Midbrain (tissue), 1 donor: ENCODE measurements around the gene TTC9C.
A peak's percentile ranks its signal among the peaks of the same experiment; 100 is the strongest.
"Not testable (repeated sequence)": the region's sequence is repeated elsewhere in the genome, so short reads cannot be mapped to it uniquely, and the experiment has no call there.

ENCODE experiments used
- DNase-seq: peaks from one replicate; lab custom pipeline; 2025; lab: John Stamatoyannopoulos, UW

Gene TTC9C

GRCh38 chr11:62709247-62710000, 18.9 kb upstream of the TTC9C start:
- DNase-seq, result peak; percentile 98

- DNase-seq, result no peak
Observed at GRCh38 chr11:62710001-62710345, 18.3 kb upstream of the TTC9C start.

- no peak for DNase-seq
Observed at GRCh38 chr11:62712276-62712812, 15.9 kb upstream of the TTC9C start.

- no peak for DNase-seq
Observed at GRCh38 chr11:62712861-62713260, 15.4 kb upstream of the TTC9C start.

GRCh38 chr11:62713343-62713742, 14.9 kb upstream of the TTC9C start:
- no peak for DNase-seq

GRCh38 chr11:62715150-62716130, 12.8 kb upstream of the TTC9C start:
- DNase-seq, result no peak

- no peak for DNase-seq
Observed at GRCh38 chr11:62716206-62716605, 12.1 kb upstream of the TTC9C start.

GRCh38 chr11:62716816-62717215, 11.5 kb upstream of the TTC9C start:
- DNase-seq, result no peak

- DNase-seq, result no peak
Observed at GRCh38 chr11:62719302-62719978, 8.8 kb upstream of the TTC9C start.

- no peak for DNase-seq
Observed at GRCh38 chr11:62721994-62722393, 6.3 kb upstream of the TTC9C start.

- DNase-seq, result no peak
Observed at GRCh38 chr11:62724171-62724570, 4.1 kb upstream of the TTC9C start.

GRCh38 chr11:62725646-62726045, 2.6 kb upstream of the TTC9C start:
- no peak for DNase-seq

GRCh38 chr11:62726156-62726914, 2.0 kb upstream of the TTC9C start:
- no peak for DNase-seq

- no peak for DNase-seq
Observed at GRCh38 chr11:62726915-62727164, 1.4 kb upstream of the TTC9C start.

GRCh38 chr11:62727165-62727871, 968 bp upstream of the TTC9C start, which contains the start of gene HNRNPUL2:
HNRNPUL2 (minus strand) TSS chr11:62727457; CDS start chr11:62727156, 301 bp downstream.
- DNase-seq, result peak; percentile 99

- DNase-seq, result peak; percentile 96
Observed at GRCh38 chr11:62727872-62728170, 465 bp upstream of the TTC9C start.

GRCh38 chr11:62730076-62730475, 1.8 kb downstream of the TTC9C start:
- not testable (repeated sequence) for DNase-seq

- DNase-seq, result peak; percentile 20
Observed at GRCh38 chr11:62732830-62733229, 4.5 kb downstream of the TTC9C start.

GRCh38 chr11:62737196-62737595, 8.9 kb downstream of the TTC9C start:
- no peak for DNase-seq

GRCh38 chr11:62747475-62748160, 19.3 kb downstream of the TTC9C start:
- DNase-seq, result no peak

GRCh38 chr11:62749931-62750330, 21.6 kb downstream of the TTC9C start:
- not testable (repeated sequence) for DNase-seq
